PC-3 (cell line): ENCODE results near the gene ATP23.

Source experiments
- EZH2 ChIP-seq: fragments of 300-600 bp; sonication (generic); IDR thresholded peaks from one replicate; pipeline ENCODE4 v1.6.1; 2017; ENCODE audit warnings: antibody characterized with exemption, mild to moderate bottlenecking, low read length; ENCODE audit not compliant: unreplicated experiment
- EZH2phosphoT487 ChIP-seq: fragments of 300-600 bp; sonication (generic); IDR thresholded peaks from 2 replicates; pipeline ENCODE4 v1.6.1; 2018; ENCODE audit warnings: mild to moderate bottlenecking, antibody characterized with exemption, low read length, borderline replicate concordance
- TF ChIP-seq, protein P1 (sequence below): fragments of 300-600 bp; sonication (generic); conservative IDR thresholded peaks from 2 replicates; pipeline ENCODE4 v1.5.1; 2017; ENCODE audit warnings: antibody characterized with exemption, low read depth, mild to moderate bottlenecking, low read length

DNA sequence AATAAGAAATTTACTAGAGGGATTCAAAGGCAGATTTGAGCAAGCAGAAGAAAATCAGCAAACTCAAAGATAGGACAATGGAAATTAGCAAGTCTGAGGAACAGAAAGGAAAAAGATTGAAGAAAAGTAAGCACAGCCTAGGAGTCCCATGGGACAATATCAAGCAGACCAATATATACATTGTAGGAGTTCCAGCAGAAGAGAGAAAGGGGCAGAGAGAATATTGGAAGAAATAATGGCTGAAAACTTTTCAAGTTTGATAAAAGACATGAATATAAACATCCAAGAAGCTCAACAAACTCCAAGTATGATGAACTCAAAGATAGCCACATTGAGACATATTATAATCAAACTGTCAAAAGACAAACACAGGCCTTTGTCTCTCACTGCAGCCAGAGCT is 25.2 kb downstream of the ATP23 start:
- TF ChIP-seq, protein P1, sequence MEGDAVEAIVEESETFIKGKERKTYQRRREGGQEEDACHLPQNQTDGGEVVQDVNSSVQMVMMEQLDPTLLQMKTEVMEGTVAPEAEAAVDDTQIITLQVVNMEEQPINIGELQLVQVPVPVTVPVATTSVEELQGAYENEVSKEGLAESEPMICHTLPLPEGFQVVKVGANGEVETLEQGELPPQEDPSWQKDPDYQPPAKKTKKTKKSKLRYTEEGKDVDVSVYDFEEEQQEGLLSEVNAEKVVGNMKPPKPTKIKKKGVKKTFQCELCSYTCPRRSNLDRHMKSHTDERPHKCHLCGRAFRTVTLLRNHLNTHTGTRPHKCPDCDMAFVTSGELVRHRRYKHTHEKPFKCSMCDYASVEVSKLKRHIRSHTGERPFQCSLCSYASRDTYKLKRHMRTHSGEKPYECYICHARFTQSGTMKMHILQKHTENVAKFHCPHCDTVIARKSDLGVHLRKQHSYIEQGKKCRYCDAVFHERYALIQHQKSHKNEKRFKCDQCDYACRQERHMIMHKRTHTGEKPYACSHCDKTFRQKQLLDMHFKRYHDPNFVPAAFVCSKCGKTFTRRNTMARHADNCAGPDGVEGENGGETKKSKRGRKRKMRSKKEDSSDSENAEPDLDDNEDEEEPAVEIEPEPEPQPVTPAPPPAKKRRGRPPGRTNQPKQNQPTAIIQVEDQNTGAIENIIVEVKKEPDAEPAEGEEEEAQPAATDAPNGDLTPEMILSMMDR, result no peak
- TF ChIP-seq EZH2phosphoT487 (no peak), EZH2 (no peak)
